KMS-11 (cell line): Measurements from ENCODE around the gene C15orf61.

Source experiments
- H2AFZ ChIP-seq: fragments of 200-600 bp; sonication (generic); 2 replicates; pipeline ENCODE4 v1.6.1; 2016; ENCODE audit warnings: antibody characterized with exemption, mixed run types, low read depth
- H3K27ac ChIP-seq: fragments of 200-600 bp; sonication (generic); 2 replicates; pipeline ENCODE4 v1.6.1; 2016; ENCODE audit warnings: mild to moderate bottlenecking, mixed run types
- H3K27me3 ChIP-seq: fragments of 200-600 bp; sonication (generic); 2 replicates; pipeline ENCODE4 v1.6.1; 2017; ENCODE audit warnings: mild to moderate bottlenecking, low read depth, mixed run types, moderate library complexity; ENCODE audit not compliant: insufficient read depth
- H3K36me3 ChIP-seq: fragments of 200-600 bp; sonication (generic); 2 replicates; pipeline ENCODE4 v1.6.1; 2017; ENCODE audit warnings: mild to moderate bottlenecking, mixed run types; ENCODE audit not compliant: insufficient read depth
- H3K4me1 ChIP-seq: fragments of 200-600 bp; sonication (generic); 2 replicates; pipeline ENCODE4 v1.6.1; 2016; ENCODE audit warnings: mild to moderate bottlenecking, low read depth, mixed run types; ENCODE audit not compliant: poor library complexity, severe bottlenecking
- H3K4me2 ChIP-seq: fragments of 200-600 bp; sonication (generic); 2 replicates; pipeline ENCODE4 v1.7.0; 2016; ENCODE audit warnings: mild to moderate bottlenecking, mixed run types
- H3K4me3 ChIP-seq: fragments of 200-600 bp; sonication (generic); IDR thresholded peaks from 2 replicates; pipeline ENCODE4 v1.6.1; 2017; ENCODE audit warnings: low read depth, low read length, mixed read lengths; ENCODE audit not compliant: insufficient read depth
- H3K79me2 ChIP-seq: fragments of 200-600 bp; sonication (generic); 2 replicates; pipeline ENCODE4 v1.6.1; 2016; ENCODE audit warnings: low read depth, mixed run types; ENCODE audit not compliant: insufficient read depth
- H3K9ac ChIP-seq: fragments of 200-600 bp; sonication (generic); 2 replicates; pipeline ENCODE4 v1.6.1; 2016; ENCODE audit warnings: mild to moderate bottlenecking, mixed run types
- H4K20me1 ChIP-seq: fragments of 200-600 bp; sonication (generic); 2 replicates; pipeline ENCODE4 v1.6.1; 2016; ENCODE audit warnings: mild to moderate bottlenecking, mixed run types; ENCODE audit not compliant: insufficient read depth
- CTCF ChIP-seq: fragments of 200-600 bp; sonication (generic); conservative IDR thresholded peaks from 2 replicates; pipeline ENCODE4 v1.6.1; 2017; ENCODE audit warnings: low read depth, mild to moderate bottlenecking, antibody characterized with exemption, low read length, moderate library complexity, mixed read lengths

Gene C15orf61

DNA sequence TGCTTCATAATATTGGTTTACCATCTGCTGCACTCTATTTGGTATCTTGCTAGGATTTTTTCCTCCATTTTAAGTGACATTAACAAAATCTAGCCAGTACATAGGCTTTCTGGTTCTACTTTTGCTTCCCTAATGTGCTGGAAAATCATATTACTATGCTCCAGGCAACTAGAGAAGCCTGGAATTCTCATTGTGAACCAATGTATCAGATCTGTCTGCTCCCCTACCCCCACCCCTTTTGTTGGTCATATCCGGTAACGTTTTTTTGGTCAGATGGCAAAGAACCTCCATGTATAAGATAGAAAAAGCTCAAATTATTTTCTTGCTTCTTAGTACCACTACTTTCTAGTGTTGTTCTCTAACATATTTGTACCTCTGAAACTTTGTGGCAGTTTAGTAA is 38.6 kb downstream of the C15orf61 start:
- H3K4me1 ChIP-seq, result peaks cover 12% of the 10 kb centered on the region
- H3K36me3 ChIP-seq, result no peaks in the 10 kb centered on the region
- no peak for TF ChIP-seq CTCF
- no peak overlapping the region for H3K4me2 ChIP-seq
- no peaks in the 10 kb centered on the region for H3K27me3 ChIP-seq
- no peak overlapping the region for H3K4me3 ChIP-seq
- H3K9ac ChIP-seq, result no peak overlapping the region
- H2AFZ ChIP-seq, result no peak overlapping the region
- no peaks in the 10 kb centered on the region for H4K20me1 ChIP-seq
- no peak overlapping the region for H3K27ac ChIP-seq
- no peaks in the 10 kb centered on the region for H3K79me2 ChIP-seq

DNA sequence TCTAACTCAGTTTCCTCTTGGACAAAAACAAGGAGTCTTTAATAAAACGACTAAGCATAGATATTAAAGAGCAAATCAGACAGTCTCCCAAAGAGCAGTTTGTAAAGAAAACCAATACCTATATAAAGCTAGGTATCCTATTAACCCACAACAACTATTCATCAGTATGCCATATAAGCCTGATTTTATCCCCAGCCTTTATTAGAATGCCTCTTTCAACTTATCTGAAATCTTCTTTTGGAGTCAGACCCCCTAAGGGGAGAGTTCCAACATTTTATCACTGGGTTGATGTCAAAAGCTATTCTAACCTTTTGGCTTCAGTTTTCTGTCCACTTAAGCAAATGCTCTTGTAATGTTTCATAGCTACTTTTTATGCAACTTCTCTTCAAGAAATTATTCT is 39.4 kb downstream of the C15orf61 start:
- Histone ChIP-seq H3K4me1 (peaks cover 19% of the 10 kb centered on the region), H3K9ac (no peak overlapping the region), H4K20me1 (no peaks in the 10 kb centered on the region), H2AFZ (no peak overlapping the region), H3K4me3 (no peak overlapping the region), H3K27ac (no peak overlapping the region), H3K36me3 (no peaks in the 10 kb centered on the region), H3K27me3 (no peaks in the 10 kb centered on the region), H3K79me2 (no peaks in the 10 kb centered on the region), H3K4me2 (no peak overlapping the region)
- TF ChIP-seq CTCF, result no peak

DNA sequence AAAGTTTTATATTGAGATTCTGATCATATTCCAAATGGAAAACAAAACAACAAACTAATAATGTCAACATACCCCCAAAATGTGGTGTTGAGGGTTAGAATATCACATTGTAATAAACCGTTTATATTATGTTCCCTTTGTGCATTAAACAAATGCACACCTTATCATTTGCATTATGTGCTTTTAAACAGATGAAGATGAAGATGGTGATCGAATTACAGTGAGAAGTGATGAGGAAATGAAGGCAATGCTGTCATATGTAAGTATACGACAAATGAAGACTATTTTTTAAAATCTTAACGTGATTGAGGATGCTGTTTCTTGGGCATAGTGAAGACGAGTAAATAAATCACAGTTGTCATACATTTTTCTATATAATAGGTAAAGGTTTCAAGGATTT is 42.2 kb downstream of the C15orf61 start:
- H3K27me3 ChIP-seq, result no peaks in the 10 kb centered on the region
- no peak overlapping the region for H2AFZ ChIP-seq
- H3K4me1 ChIP-seq, result peaks cover 26% of the 10 kb centered on the region
- H3K4me3 ChIP-seq, result no peak overlapping the region
- H3K79me2 ChIP-seq, result no peaks in the 10 kb centered on the region
- no peaks in the 10 kb centered on the region for H4K20me1 ChIP-seq
- no peak for TF ChIP-seq CTCF
- no peaks in the 10 kb centered on the region for H3K36me3 ChIP-seq
- no peak overlapping the region for H3K27ac ChIP-seq
- no peak overlapping the region for H3K4me2 ChIP-seq
- H3K9ac ChIP-seq, result no peak overlapping the region

DNA sequence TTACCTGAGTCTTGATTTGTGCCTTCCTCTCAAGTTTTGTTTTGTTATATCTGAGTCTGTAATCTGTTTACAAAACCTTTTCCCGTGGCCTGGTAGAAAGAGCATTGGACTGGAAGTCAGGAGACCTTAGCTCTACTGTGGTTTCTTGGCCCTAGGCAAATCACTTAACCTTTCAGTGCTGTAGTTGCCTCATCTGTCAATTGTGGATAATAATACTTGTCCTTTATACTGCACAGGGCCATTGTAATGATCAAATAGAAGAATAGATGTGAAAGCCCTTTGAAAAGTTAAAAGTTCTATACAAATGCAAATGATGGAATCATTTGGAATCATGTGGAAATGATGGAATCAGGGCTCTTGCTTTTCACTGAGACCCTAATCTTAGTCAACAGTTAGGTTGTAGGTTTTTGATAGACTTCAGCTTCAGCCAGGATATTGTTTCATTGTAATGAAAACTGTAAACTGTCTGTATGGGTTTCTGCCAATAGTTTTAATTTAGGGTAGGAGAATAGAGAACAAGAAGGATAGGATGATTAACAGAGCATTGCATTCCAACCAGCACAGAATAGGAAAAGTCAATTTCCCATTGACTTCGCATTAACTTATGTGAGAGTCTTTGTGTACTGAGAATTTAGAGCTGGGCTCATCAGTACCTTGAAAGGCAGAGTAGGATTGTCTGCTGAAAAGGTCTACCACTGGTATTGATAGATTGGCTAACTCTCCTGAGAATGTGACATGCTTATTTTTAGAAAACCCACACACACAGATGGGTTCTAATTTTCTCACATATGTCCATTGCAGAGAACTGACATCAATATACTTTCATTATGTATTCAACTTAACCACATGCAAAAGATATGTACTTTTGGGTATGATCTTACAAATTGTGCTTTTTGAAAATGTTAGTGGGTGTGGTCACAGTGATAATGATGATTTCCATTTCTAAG is 43.4 kb downstream of the C15orf61 start:
- H3K36me3 ChIP-seq, result no peaks in the 10 kb centered on the region
- H3K4me3 ChIP-seq, result no peak overlapping the region
- no peak overlapping the region for H3K9ac ChIP-seq
- peak overlapping the region; percentile 2; the same call in 1 of the 2 replicates for H3K27ac ChIP-seq
- H3K4me2 ChIP-seq, result peak overlapping the region; percentile 61
- no peaks in the 10 kb centered on the region for H3K27me3 ChIP-seq
- no peak for TF ChIP-seq CTCF
- H2AFZ ChIP-seq, result no peak overlapping the region
- no peaks in the 10 kb centered on the region for H4K20me1 ChIP-seq
- no peaks in the 10 kb centered on the region for H3K79me2 ChIP-seq
- peaks cover 30% of the 10 kb centered on the region for H3K4me1 ChIP-seq
